Keratinocyte (primary cell): ENCODE data around the gene PAX2. TPM values are rescaled to one million over a fixed set of nuclear protein-coding genes. Genes with fewer than 3 reads are reported as not detected.

ENCODE experiments used
- DNase-seq: peaks from one replicate; pipeline ENCODE4 v3.0.0-alpha.2; 2011; ENCODE audit warnings: low read depth, missing footprints, low spot score
- FAIRE-seq: peaks from 2 replicates; lab custom pipeline; 2011; peaks lifted over from hg19 to GRCh38; lab: Jason Lieb, UNC
- H2AFZ ChIP-seq: 2 replicates; pipeline ENCODE4 v1.6.0; 2012; ENCODE audit warnings: low read length, control low read depth, inconsistent platforms; ENCODE audit not compliant: control insufficient read depth
- H3K27ac ChIP-seq: 2 replicates; pipeline ENCODE4 v1.5.1; 2011; ENCODE audit warnings: low read length; ENCODE audit not compliant: control insufficient read depth, insufficient read depth
- H3K27me3 ChIP-seq: 3 replicates; pipeline ENCODE4 v1.6.0; 2011; ENCODE audit warnings: low read length; ENCODE audit not compliant: control insufficient read depth, insufficient read depth; ENCODE audit errors: extremely low read depth
- H3K36me3 ChIP-seq, 2 experiments: 2 replicates in 1 of 2; 3 replicates in 1 of 2; pipeline ENCODE4 v1.5.1; 2011; ENCODE audit warnings: low read length in 2 of 2, mild to moderate bottlenecking in 1 of 2; ENCODE audit not compliant: control insufficient read depth in 2 of 2, insufficient read depth in 2 of 2; ENCODE audit errors: extremely low read depth in 1 of 2
- H3K4me1 ChIP-seq: 3 replicates; pipeline ENCODE4 v1.5.1; 2011; ENCODE audit warnings: low read length; ENCODE audit not compliant: control insufficient read depth, insufficient read depth; ENCODE audit errors: extremely low read depth
- H3K4me2 ChIP-seq: 3 replicates; pipeline ENCODE4 v1.6.0; 2011; ENCODE audit warnings: low read depth, low read length; ENCODE audit not compliant: control insufficient read depth, insufficient read depth; ENCODE audit errors: extremely low read depth
- H3K4me3 ChIP-seq, 3 experiments: fragments of 200-600 bp in 1 of 3; sonication (generic) in 1 of 3; 2 replicates in 2 of 3; 3 replicates in 1 of 3; pipeline ENCODE4 v1.5.1; 2011 to 2016; ENCODE audit warnings: low read length in 3 of 3, mild to moderate bottlenecking in 3 of 3, control low read depth in 2 of 3, inconsistent platforms in 1 of 3, low read depth in 1 of 3, mixed read lengths in 1 of 3, mixed run types in 1 of 3, moderate library complexity in 1 of 3; ENCODE audit not compliant: control insufficient read depth in 2 of 3, insufficient read depth in 2 of 3; ENCODE audit errors: extremely low read depth in 1 of 3
- H3K79me2 ChIP-seq: 2 replicates; pipeline ENCODE4 v1.6.0; 2012; ENCODE audit warnings: low read length; ENCODE audit not compliant: control insufficient read depth, insufficient read depth
- H3K9ac ChIP-seq: 3 replicates; pipeline ENCODE4 v1.6.0; 2011; ENCODE audit warnings: low read length; ENCODE audit not compliant: control insufficient read depth, insufficient read depth; ENCODE audit errors: extremely low read depth
- H3K9me1 ChIP-seq: 3 replicates; pipeline ENCODE4 v1.6.0; 2011; ENCODE audit warnings: low read length; ENCODE audit not compliant: control insufficient read depth, insufficient read depth; ENCODE audit errors: extremely low read depth
- H3K9me3 ChIP-seq: 2 replicates; pipeline ENCODE4 v1.5.1; 2012; ENCODE audit warnings: low read depth, low read length; ENCODE audit not compliant: control insufficient read depth
- H4K20me1 ChIP-seq: 3 replicates; pipeline ENCODE4 v1.6.0; 2011; ENCODE audit warnings: low read length; ENCODE audit not compliant: control insufficient read depth, insufficient read depth; ENCODE audit errors: extremely low read depth
- CTCF ChIP-seq, 3 experiments: IDR thresholded peaks in 1 of 3; conservative IDR thresholded peaks in 1 of 3; optimal IDR thresholded peaks in 1 of 3; 2 replicates in 2 of 3; 3 replicates in 1 of 3; pipeline versions ENCODE3 to v1.5.1; 2011; ENCODE audit warnings: low read length in 3 of 3, mild to moderate bottlenecking in 3 of 3, moderate library complexity in 2 of 3, control low read depth in 1 of 3, inconsistent platforms in 1 of 3; ENCODE audit not compliant: insufficient read depth in 2 of 3; ENCODE audit errors: extremely low read depth in 1 of 3
- EZH2 ChIP-seq: IDR thresholded peaks from one replicate; pipeline ENCODE4 v1.6.1; 2012; ENCODE audit warnings: inconsistent platforms, mild to moderate bottlenecking, low read length, moderate library complexity
- dilution Hi-C: fragments of 300-500 bp; cut with MboI; formaldehyde crosslinking; loops from one replicate; pipeline ENCODE4 v1.7.0; 2020; ENCODE audit warnings: low sequenced_read_pairs; ENCODE audit not compliant: extremely low pct_ligation_motif_present
- polyA plus RNA-seq, 5 experiments: library from polyadenylated mRNA; depleted of rRNA in 3 of 5; stranded (reverse) in 3 of 5; stranded (forward) in 1 of 5; unstranded in 1 of 5; fragments of >200 nt; gene quantifications; 1 replicate in 1 of 5; 2 replicates in 3 of 5; 3 replicates in 1 of 5; pipeline versions ENCODE4 v1.2.1 to v1.2.3, GENCODE V29; 2011 to 2012; ENCODE audit warnings: missing spikeins in 2 of 5, low read depth in 1 of 5, low replicate concordance in 1 of 5

PAX2 gene
- polyA plus RNA-seq, 1 donor (not counting 4 experiments of a cell fraction or from before 2014, with no cell fraction given) = not detected

DNA sequence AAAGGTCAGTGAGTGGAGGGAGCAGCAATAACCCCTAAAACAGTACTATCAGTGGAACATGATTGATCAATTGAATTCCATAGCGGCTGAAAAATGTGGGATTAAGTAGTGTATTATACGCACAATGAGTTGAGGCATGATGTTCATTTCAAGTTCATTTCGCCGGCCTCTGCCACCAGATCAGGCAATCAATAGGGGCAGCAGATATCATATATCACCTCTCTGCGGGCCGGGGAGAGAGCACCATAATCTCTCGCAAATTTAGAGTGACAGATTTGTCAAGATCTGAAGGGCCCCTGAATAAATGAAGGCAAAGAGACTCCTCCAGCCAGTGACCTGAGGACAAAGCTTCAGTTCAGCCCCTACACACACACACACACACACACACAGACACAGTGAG, 58.5 kb downstream of the PAX2 start:
- H3K36me3 ChIP-seq = no peaks in the 10 kb centered on the region
- no peaks in the 10 kb centered on the region for H3K4me1 ChIP-seq
- no peak overlapping the region for H3K4me2 ChIP-seq
- H3K27ac ChIP-seq = no peak overlapping the region
- no peak for FAIRE-seq
- no peak overlapping the region for H3K9ac ChIP-seq
- no peaks in the 10 kb centered on the region for H3K79me2 ChIP-seq
- H3K4me3 ChIP-seq = no peak overlapping the region
- H3K27me3 ChIP-seq = peaks cover 54% of the 10 kb centered on the region
- H4K20me1 ChIP-seq = no peaks in the 10 kb centered on the region
- no peaks in the 10 kb centered on the region for H3K9me1 ChIP-seq
- dilution Hi-C loops = no loop called here
- no peak overlapping the region for H2AFZ ChIP-seq
- TF ChIP-seq CTCF (optimal IDR thresholded peaks at IDR 0.05 in 1 of 3, IDR thresholded peaks at IDR 0.05 in 1 of 3, conservative IDR thresholded peaks at IDR 0.05 in 1 of 3; ENCODE audit: extremely low read depth in 1 of 3, insufficient read depth in 2 of 3, low read length in 3 of 3) (no peak), EZH2 (no peak)
- no peak for DNase-seq
- H3K9me3 ChIP-seq = no peaks in the 10 kb centered on the region

- DNase-seq = no peak
- H3K27me3 ChIP-seq = peaks cover 63% of the 10 kb centered on the region
Observed at GRCh38 chr10:100805543-100806355, 60.4 kb downstream of the PAX2 start.

More at GRCh38 chr10:100805543-100806355, 60.4 kb downstream of the PAX2 start:
- no peak for FAIRE-seq
- Histone ChIP-seq H2AFZ (no peak overlapping the region), H3K9me1 (no peaks in the 10 kb centered on the region), H3K9ac (no peak overlapping the region), H3K27ac (no peak overlapping the region), H3K79me2 (no peaks in the 10 kb centered on the region), H3K9me3 (no peaks in the 10 kb centered on the region), H3K4me3 (no peak overlapping the region), H3K4me1 (no peaks in the 10 kb centered on the region), H3K36me3 (no peaks in the 10 kb centered on the region), H4K20me1 (no peaks in the 10 kb centered on the region), H3K4me2 (no peak overlapping the region)
- no peak for TF ChIP-seq EZH2
- TF ChIP-seq CTCF (optimal IDR thresholded peaks at IDR 0.05 in 1 of 3, IDR thresholded peaks at IDR 0.05 in 1 of 3, conservative IDR thresholded peaks at IDR 0.05 in 1 of 3; ENCODE audit: extremely low read depth in 1 of 3, insufficient read depth in 2 of 3, low read length in 3 of 3) = no peak
- dilution Hi-C loops = no loop called here
